GM19351 (cell line): Measurements from ENCODE around the gene DBN1.

Source experiments
- ATAC-seq: cut with Tn5 transposase; IDR thresholded peaks from one replicate; pipeline ENCODE4 v1.9.1; 2021; ENCODE audit warnings: mild to moderate bottlenecking, moderate library complexity; ENCODE audit not compliant: unreplicated experiment

Gene DBN1

GRCh38 chr5:177505075-177505474 is 31.6 kb upstream of the DBN1 start:
- ATAC-seq, result no peak

DNA sequence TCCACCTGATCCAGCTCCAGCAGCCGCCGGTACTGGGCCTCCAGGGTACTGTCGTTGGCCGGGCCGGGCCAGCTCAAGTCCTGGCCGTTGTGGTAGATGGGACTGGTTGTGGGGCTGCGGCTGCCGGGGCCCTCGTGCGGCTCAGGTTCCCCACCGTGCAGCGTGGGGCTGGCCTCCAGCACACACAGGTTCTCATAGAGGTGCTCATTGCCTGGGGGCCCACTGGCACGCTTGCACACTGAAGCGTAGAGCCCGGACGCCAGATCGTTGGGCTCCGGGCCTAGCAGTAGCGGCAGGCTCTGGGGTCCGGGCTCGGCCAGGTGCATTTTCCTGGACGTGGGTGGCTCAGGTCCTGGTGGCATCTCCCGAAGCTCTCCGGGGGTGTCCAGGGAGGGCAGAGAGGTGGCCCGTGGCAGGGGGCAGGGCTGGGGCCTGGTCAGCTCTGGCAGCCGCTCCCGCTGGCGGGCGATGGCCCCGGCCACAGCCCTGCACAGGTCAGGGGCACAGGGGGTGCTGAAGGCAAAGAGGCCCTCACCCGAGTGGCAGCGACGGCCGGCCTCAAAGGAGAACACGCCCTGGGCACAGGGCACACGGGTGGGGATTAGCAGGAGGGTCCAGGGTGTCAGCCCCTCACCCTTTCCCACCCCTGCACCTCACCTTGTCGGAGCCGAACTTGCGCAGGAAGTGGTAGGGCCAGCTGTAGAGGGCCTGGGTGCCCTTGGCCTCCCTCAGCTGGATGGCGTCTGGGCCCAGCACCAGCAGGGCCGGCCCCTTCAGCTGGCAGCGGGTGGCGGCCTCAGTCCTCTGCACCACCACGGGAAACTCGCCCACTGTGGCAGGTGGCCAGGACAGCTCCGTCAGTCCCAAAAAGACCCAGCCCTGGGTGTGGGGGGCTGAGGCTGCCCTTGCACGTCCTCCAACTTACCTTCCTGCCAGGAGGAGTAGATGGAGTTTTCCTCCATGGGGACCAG is 30.9 kb upstream of the DBN1 start:
- no peak for ATAC-seq

GRCh38 chr5:177503351-177504085 is 30.1 kb upstream of the DBN1 start:
- no peak for ATAC-seq

DNA sequence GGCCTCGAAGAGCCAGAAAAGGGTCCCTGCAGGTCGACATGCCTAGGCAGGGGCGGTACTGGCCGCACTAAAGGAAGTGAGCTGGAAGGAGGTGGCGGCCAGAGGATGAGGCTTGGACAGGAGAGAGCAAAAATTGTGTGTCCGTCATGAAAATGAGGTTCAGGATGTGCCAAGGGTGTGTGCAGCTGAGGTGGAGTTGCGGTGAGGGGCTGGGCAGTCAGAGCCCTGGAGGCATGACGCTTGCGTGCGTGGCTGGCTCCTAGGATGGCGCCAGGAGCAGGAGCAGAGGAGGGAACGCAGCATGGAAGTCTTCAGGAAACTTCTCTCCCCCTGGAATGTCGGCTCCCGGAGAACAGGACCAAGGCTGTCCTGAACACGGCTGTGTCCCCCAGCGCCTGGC is 29.5 kb upstream of the DBN1 start:
- no peak for ATAC-seq

DNA sequence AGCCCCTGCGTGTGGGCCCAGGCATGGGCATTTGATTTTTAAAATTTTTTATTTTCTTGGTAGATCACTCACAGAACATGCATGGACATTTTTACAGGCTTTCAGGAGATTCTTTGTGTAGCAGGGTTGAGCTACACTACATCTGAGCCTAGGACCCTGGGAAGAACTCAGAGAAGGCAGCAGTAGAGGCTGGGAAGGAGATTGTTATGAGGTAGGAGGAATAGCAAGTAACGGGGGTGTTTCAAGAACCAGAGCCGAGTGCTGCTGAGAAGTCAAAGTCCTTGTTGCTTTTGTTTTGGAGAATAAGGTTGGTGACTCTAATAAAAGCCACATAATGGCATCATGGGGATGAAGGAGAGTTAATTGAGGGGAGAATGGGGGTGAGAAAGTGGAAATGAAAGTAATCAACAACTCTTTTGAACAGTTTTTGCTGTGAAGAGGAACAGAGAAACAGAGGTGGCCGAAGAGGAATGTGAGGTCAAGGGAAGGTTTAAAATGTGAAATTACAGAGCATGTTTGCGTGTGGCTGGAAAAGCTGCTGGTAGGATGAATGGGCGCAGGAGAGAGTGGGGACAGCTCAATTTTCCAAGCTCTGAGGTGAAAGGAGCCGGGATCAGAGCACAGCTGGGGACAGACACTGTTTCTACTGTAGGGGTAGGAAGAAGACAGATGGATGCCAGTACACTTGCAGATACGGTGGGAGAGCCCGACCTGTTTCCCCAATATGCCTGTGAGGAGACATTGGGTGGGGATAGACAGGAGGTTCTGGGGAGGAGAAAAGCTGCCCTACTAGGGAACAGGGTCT is 28.6 kb upstream of the DBN1 start:
- no peak for ATAC-seq

- no peak for ATAC-seq
Measured at GRCh38 chr5:177500685-177501522, 27.5 kb upstream of the DBN1 start.

- ATAC-seq, result no peak
Measured at GRCh38 chr5:177499842-177500241, 26.4 kb upstream of the DBN1 start.

GRCh38 chr5:177498013-177498787 is 24.8 kb upstream of the DBN1 start:
- no peak for ATAC-seq

DNA sequence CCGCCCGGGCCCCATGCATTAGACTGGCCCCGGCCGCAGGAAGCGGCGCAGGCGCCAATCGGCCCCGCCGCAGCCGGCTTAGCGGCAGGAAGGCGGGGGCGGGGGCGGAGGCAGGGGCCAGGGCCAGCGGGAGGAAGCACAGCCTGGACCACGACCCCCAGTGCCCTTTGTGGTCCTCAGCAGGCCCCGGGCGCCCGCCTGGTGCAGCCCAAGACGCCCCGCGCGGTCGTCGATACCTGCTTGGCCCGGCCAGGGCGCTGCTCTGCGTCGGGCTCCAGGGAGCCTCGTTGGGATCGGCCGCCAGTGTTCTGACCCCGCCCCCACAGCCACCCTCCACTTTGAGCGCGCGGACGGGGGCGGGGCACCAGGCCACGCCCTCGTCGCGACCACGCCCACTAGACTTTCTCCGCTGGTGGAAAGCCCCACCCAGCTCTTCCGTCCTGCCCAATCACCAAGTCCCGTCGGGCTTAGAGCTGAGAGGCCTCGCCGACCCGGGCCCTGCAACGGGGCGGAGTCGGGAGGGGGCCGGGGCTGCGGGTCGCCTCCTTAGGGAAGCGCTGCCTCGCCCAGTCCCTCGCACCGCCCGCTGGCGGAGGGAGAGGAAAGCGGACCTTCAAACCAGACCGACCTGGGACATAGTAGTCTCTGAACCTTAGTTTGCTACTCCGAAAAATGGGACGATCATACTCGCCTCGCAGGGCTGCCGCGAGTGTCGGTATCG is 24.0 kb upstream of the DBN1 start, which contains the start of gene PDLIM7:
PDLIM7 (minus strand) TSS at position 313 of the 721 bp plus-strand sequence. CDS start 1,092 bp downstream, outside the sequence.
- ATAC-seq, result peak; percentile 70

DNA sequence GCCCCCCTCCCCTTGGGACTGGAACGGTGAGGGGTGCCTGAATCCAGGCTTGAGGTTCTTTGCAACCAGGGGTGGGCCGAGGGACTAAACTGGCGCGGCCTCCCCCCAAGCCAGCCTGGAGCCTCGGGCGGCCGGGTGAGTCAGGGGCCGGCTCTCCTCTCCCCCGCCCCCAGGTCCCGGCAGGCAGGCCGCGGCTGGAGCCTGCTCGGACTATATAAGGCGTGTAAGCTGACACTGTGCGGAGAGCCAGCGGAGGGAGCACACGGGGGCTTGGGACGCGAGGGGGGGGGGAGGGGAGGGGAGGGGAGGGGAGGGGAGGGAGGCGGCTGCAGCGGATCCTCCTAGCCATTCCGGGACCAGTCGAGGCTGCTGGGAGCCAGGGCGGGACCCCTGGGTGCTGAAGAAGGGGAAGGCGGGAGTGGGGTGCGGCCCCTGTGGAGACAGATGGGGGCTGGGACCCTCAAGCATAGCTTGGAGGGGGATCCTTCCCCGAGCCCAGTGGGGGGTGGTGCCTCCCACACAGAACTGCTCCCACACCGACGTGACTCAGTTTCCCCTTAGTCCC is 23.4 kb upstream of the DBN1 start:
- peak; percentile 3 for ATAC-seq

- ATAC-seq, result no peak
Measured at GRCh38 chr5:177496070-177496726, 22.8 kb upstream of the DBN1 start.

GRCh38 chr5:177495243-177496060 is 22.0 kb upstream of the DBN1 start:
- ATAC-seq, result no peak

DNA sequence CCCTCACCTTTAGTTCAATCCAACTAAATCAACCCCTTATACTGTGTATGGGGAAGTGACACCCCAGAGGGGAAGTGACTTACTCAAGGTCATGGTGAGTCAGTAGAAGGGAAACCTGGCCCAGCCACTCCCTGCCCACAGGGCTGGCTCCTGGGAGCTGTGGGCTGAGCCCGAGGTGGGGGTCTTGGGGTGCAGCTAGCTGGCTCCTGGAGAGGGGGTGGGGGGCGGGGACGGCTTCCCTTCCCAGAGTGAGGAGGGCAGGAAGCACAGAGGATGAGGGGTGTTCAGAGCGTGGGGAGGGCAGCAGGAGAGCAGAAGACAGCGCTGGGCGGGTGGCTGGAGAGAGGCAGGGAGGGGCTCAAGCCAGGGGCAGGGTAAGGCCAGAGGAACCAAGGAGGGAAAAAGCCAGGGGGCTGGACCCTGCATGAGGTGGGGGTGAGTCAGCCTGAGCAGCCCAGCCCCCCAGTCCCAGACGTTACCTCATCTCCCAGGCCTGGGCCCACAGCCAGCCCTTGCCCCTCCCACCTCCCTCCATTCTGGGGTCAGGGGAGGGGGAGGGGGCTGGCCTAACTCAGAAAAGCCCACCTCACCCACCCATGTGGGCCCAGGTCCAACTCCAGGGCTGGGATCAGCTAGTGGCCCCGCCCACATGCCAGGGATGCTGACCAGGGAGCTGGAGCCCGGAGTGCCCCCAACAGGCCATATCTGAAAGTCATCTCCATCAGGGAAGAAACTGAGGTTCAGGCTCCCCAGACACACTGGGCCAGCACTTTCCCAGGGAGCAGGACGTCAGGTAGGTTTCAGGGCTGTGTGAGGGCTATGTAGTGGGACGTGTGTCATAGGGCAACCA is 21.1 kb upstream of the DBN1 start:
- ATAC-seq, result no peak

- ATAC-seq, result no peak
Measured at GRCh38 chr5:177493795-177494345, 20.4 kb upstream of the DBN1 start.

DNA sequence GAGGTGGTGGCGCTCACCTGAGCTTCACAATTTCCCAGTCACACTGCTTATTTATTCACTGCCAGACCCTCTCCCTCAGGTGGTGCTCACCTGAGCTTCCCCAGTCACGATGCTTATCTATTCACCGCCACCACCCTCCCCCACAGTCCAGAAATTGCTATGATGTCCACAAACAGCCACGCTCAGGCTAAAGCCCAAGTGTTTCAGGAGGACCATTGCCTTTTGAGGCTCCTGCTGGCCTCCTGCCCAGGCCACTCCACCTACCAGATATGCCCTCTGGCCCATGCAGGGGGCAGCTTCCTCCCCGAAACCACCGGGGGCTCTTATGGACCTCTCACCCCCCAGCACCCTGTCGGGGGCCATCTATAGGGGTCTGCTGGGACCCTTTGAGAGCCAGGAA is 19.4 kb upstream of the DBN1 start:
- ATAC-seq, result no peak
